Measurements from ENCODE around the gene RBMS1.

GRCh38 chr2:160506371-160507045 is 12.9 kb upstream of the RBMS1 start:
- no peak for TF ChIP-seq POLR2A (IDR thresholded peaks at IDR 0.05)
- no peak for TF ChIP-seq CTCF (IDR thresholded peaks at IDR 0.05)
- no peak for TF ChIP-seq POLR2AphosphoS5 (IDR thresholded peaks at IDR 0.05; ENCODE audit: insufficient read depth in 1 of 2, low read depth in 1 of 2)

All from vagina (tissue), 2 donors.